Caco-2 (cell line): ENCODE results near the gene ZNRF3. TPM values are rescaled to one million over a fixed set of nuclear protein-coding genes. Genes with fewer than 3 reads are reported as not detected.

ENCODE experiments used
- BruUV-seq: library from RNA; stranded (reverse); fragments of 400-500 nt; replicated peaks from 2 replicates; lab custom pipeline; 2021; lab: Mats Ljungman, UMichigan
- CTCF ChIA-PET: fragments of 300-600 bp; sonication (Branson Sonifier 250); formaldehyde crosslinking; loops from one replicate; lab custom pipeline; 2022; ENCODE audit warnings: antibody characterized with exemption; lab: Charles Lee
- POLR2A ChIA-PET: fragments of 300-600 bp; sonication (Branson Sonifier 250); formaldehyde crosslinking; loops from one replicate; lab custom pipeline; 2022; ENCODE audit warnings: antibody characterized with exemption; lab: Charles Lee
- DNase-seq, 2 experiments: peaks; one replicate each; pipeline versions ENCODE4 v3.0.0 to v3.0.0-alpha.2; 2020 to 2022
- H3K27me3 ChIP-seq: replicated peaks from 2 replicates; pipeline ENCODE4 v1.6.0; 2011; ENCODE audit warnings: low read length; ENCODE audit not compliant: control insufficient read depth, insufficient read depth
- H3K36me3 ChIP-seq: 2 replicates; pipeline ENCODE4 v1.5.1; 2011; ENCODE audit warnings: low read length; ENCODE audit not compliant: control insufficient read depth, insufficient read depth
- H3K4me1 ChIP-seq: fragments of 250-450 bp; sonication (Bioruptor Pico); 2 replicates; pipeline ENCODE4 v1.5.1; 2020; ENCODE audit warnings: mild to moderate bottlenecking
- H3K4me3 ChIP-seq: 2 replicates; pipeline ENCODE4 v1.5.1; 2011; ENCODE audit warnings: low read depth, mild to moderate bottlenecking, control low read depth, low read length
- H3K9me3 ChIP-seq: fragments of 250-450 bp; sonication (Bioruptor Pico); 2 replicates; pipeline ENCODE4 v1.5.1; 2020; ENCODE audit warnings: mild to moderate bottlenecking, moderate library complexity
- H3K27ac Mint-ChIP-seq: one replicate; pipeline ENCODE4 v1.8.0; 2022; ENCODE audit warnings: mixed read lengths; ENCODE audit not compliant: unreplicated experiment
- H3K27me3 Mint-ChIP-seq: one replicate; pipeline ENCODE4 v1.8.0; 2022; ENCODE audit warnings: mixed read lengths; ENCODE audit not compliant: insufficient read depth, unreplicated experiment
- H3K36me3 Mint-ChIP-seq: one replicate; pipeline ENCODE4 v1.8.0; 2022; ENCODE audit warnings: mild to moderate bottlenecking, mixed read lengths; ENCODE audit not compliant: insufficient read depth, unreplicated experiment
- H3K4me1 Mint-ChIP-seq: one replicate; pipeline ENCODE4 v1.8.0; 2022; ENCODE audit warnings: low read depth, mixed read lengths; ENCODE audit not compliant: unreplicated experiment
- H3K4me3 Mint-ChIP-seq: one replicate; pipeline ENCODE4 v1.8.0; 2022; ENCODE audit warnings: mild to moderate bottlenecking, moderate library complexity, mixed read lengths; ENCODE audit not compliant: unreplicated experiment
- H3K9me3 Mint-ChIP-seq: one replicate; pipeline ENCODE4 v1.8.0; 2022; ENCODE audit warnings: mixed read lengths; ENCODE audit not compliant: unreplicated experiment
- CTCF ChIP-seq, 2 experiments: fragments of 200-600 bp in 1 of 2; IDR thresholded peaks; 1 replicate in 1 of 2; 2 replicates in 1 of 2; pipeline versions ENCODE4 v1.5.1 to v1.8.0; 2011 to 2022; ENCODE audit warnings: antibody characterized with exemption in 1 of 2, control low read depth in 1 of 2, inconsistent platforms in 1 of 2, low read depth in 1 of 2, low read length in 1 of 2, mild to moderate bottlenecking in 1 of 2, moderate library complexity in 1 of 2; ENCODE audit not compliant: insufficient read depth in 1 of 2, severe bottlenecking in 1 of 2, unreplicated experiment in 1 of 2
- intact Hi-C: fragments of 100-400 bp; cut with micrococcal nuclease; formaldehyde crosslinking; loops from one replicate; pipeline ENCODE4 v1.10.0; 2022; ENCODE audit not compliant: unreplicated experiment
- total RNA-seq: library from RNA; stranded (reverse); gene quantifications from 2 replicates; pipeline ENCODE4 v1.2.3, GENCODE V29; 2022

Gene ZNRF3
- total RNA-seq, 1 experiment from 2014 or later = 41.1 TPM

- H3K4me3 Mint-ChIP-seq = peak overlapping the region; percentile 54
- Histone ChIP-seq H3K36me3 (no peaks in the 10 kb centered on the region), H3K9me3 (no peaks in the 10 kb centered on the region), H3K4me1 (peaks cover 84% of the 10 kb centered on the region), H3K4me3 (no peak overlapping the region), H3K27me3 (no peaks in the 10 kb centered on the region)
- peaks cover 72% of the 10 kb centered on the region for H3K36me3 Mint-ChIP-seq
- no peaks in the 10 kb centered on the region for H3K27me3 Mint-ChIP-seq
- peaks cover 69% of the 10 kb centered on the region for H3K4me1 Mint-ChIP-seq
- H3K27ac Mint-ChIP-seq = peak overlapping the region; percentile 86
- CTCF ChIA-PET = interaction anchor here (1.2 kb wide), 1 partner anchor 32 kb away, joined by 3 read pairs; no protein-coding TSS in a partner anchor
- intact Hi-C loops = no loop called here
- DNase-seq = peak; percentile 71 to 73
- no TSS peak for BruUV-seq
- no peak for TF ChIP-seq CTCF (IDR thresholded peaks at IDR 0.05; ENCODE audit: insufficient read depth in 1 of 2, low read depth in 1 of 2, low read length in 1 of 2, severe bottlenecking in 1 of 2, unreplicated experiment in 1 of 2)
- H3K9me3 Mint-ChIP-seq = no peaks in the 10 kb centered on the region
- POLR2A ChIA-PET = no interaction called here
Observed at GRCh38 chr22:28923826-28924732, 40.7 kb downstream of the ZNRF3 start.

- ChIA-PET POLR2A (no interaction called here), CTCF (no interaction called here)
- H3K4me1 ChIP-seq = peaks cover 84% of the 10 kb centered on the region
- no peak for TF ChIP-seq CTCF (IDR thresholded peaks at IDR 0.05; ENCODE audit: insufficient read depth in 1 of 2, low read depth in 1 of 2, low read length in 1 of 2, severe bottlenecking in 1 of 2, unreplicated experiment in 1 of 2)
- Mint-ChIP-seq H3K4me1 (peaks cover 73% of the 10 kb centered on the region), H3K9me3 (no peaks in the 10 kb centered on the region), H3K36me3 (peaks cover 72% of the 10 kb centered on the region), H3K4me3 (no peak overlapping the region), H3K27me3 (no peaks in the 10 kb centered on the region), H3K27ac (peak overlapping the region; percentile 76)
- no peaks in the 10 kb centered on the region for H3K27me3 ChIP-seq
- DNase-seq = no peak
- no peak overlapping the region for H3K4me3 ChIP-seq
- no TSS peak for BruUV-seq
- intact Hi-C loops = no loop called here
- no peaks in the 10 kb centered on the region for H3K36me3 ChIP-seq
- H3K9me3 ChIP-seq = no peaks in the 10 kb centered on the region
Observed at GRCh38 chr22:28925916-28926315, 42.5 kb downstream of the ZNRF3 start.

GRCh38 chr22:28927630-28928029 is 44.3 kb downstream of the ZNRF3 start:
- TF ChIP-seq CTCF (IDR thresholded peaks at IDR 0.05; ENCODE audit: insufficient read depth in 1 of 2, low read depth in 1 of 2, low read length in 1 of 2, severe bottlenecking in 1 of 2, unreplicated experiment in 1 of 2) = no peak
- no peaks in the 10 kb centered on the region for H3K27me3 ChIP-seq
- intact Hi-C loops = no loop called here
- ChIA-PET POLR2A (interaction anchor here (0.6 kb wide), 2 partner anchors 129 to 212 kb away, joined by 3 read pairs; no protein-coding TSS in a partner anchor), CTCF (interaction anchor here (1.0 to 1.2 kb wide), 2 partner anchors 42 to 72 kb away, joined by 3 read pairs; no protein-coding TSS in a partner anchor)
- peak overlapping the region; percentile 34 for H3K27ac Mint-ChIP-seq
- H3K36me3 ChIP-seq = no peaks in the 10 kb centered on the region
- H3K36me3 Mint-ChIP-seq = peaks cover 80% of the 10 kb centered on the region
- BruUV-seq = no TSS peak
- H3K9me3 ChIP-seq = no peaks in the 10 kb centered on the region
- no peaks in the 10 kb centered on the region for H3K27me3 Mint-ChIP-seq
- H3K4me1 ChIP-seq = peaks cover 84% of the 10 kb centered on the region
- no peak overlapping the region for H3K4me3 ChIP-seq
- no peak for DNase-seq
- H3K9me3 Mint-ChIP-seq = no peaks in the 10 kb centered on the region
- peaks cover 76% of the 10 kb centered on the region for H3K4me1 Mint-ChIP-seq
- no peak overlapping the region for H3K4me3 Mint-ChIP-seq
